ENCODE data around the gene TCTA.

GRCh38 chr3:49416867-49417266, 4.6 kb downstream of the TCTA start:
- TF ChIP-seq EZH2 (IDR thresholded peaks at IDR 0.05; ENCODE audit: borderline replicate concordance, low read length) (no peak), CTCF (conservative IDR thresholded peaks at IDR 0.05 in 1 of 2, IDR thresholded peaks at IDR 0.05 in 1 of 2; ENCODE audit: extremely low read depth in 1 of 2, insufficient read depth in 1 of 2, low read depth in 1 of 2, low read length in 2 of 2) (no peak)

Data from mammary epithelial cell (primary cell).